AG09319 (cell line): ENCODE data around the gene ARMC9.

Source experiments
- DNase-seq: peaks from one replicate; pipeline ENCODE4 v3.0.0-alpha.2; 2010; ENCODE audit warnings: low read depth; ENCODE audit errors: extremely low read depth
- CTCF ChIP-seq: IDR thresholded peaks from 2 replicates; pipeline ENCODE4 v1.5.1; 2011; ENCODE audit warnings: low read depth, mild to moderate bottlenecking, inconsistent platforms, low read length, moderate library complexity

Gene ARMC9

GRCh38 chr2:231321021-231321420 lies 122.6 kb downstream of the ARMC9 start:
- TF ChIP-seq CTCF, result no peak
- DNase-seq, result no peak

- no peak for TF ChIP-seq CTCF
- no peak for DNase-seq
Observed at GRCh38 chr2:231321556-231322334, 123.3 kb downstream of the ARMC9 start.

- no peak for TF ChIP-seq CTCF
- no peak for DNase-seq
Observed at GRCh38 chr2:231323316-231323715, 124.9 kb downstream of the ARMC9 start.

GRCh38 chr2:231325826-231326225 lies 127.4 kb downstream of the ARMC9 start:
- no peak for DNase-seq
- TF ChIP-seq CTCF, result no peak

- no peak for TF ChIP-seq CTCF
- no peak for DNase-seq
Observed at GRCh38 chr2:231326404-231326803, 128.0 kb downstream of the ARMC9 start.

GRCh38 chr2:231330311-231330710 lies 131.9 kb downstream of the ARMC9 start:
- TF ChIP-seq CTCF, result no peak
- no peak for DNase-seq

GRCh38 chr2:231331533-231331932 lies 133.1 kb downstream of the ARMC9 start:
- no peak for DNase-seq
- no peak for TF ChIP-seq CTCF
